ENCODE results near the gene CLEC16A. TPM values are rescaled to one million over a fixed set of nuclear protein-coding genes. Genes with fewer than 3 reads are reported as not detected.

The CLEC16A gene
- total and polyA plus RNA-seq, 4 donors = 14.3 to 44.4 (median 26.4) TPM

DNA sequence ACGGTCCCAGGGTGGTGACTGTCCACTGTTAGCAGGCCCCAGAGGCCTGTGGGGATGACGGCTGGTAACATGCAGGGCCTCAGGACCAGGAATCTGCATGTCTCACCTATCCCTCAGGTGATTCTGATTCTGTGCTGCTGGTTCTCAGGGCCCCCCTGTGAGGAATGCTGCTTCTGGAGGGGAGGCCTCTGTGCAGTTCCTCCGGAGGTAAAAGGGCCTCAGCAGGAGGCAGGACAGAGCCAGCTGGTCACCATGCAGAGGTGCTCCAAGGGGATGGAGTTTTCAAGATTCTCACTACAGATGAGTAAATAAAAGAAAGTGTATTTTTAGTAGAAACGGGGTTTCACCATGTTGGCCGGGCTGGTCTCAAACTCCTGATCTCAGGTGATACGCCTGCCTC lies 33.8 kb downstream of the CLEC16A start:
- DNase-seq (no peak), ATAC-seq (ENCODE audit: insufficient read depth, low FRiP score) (no peak)
- H3K27me3 ChIP-seq (ENCODE audit: control insufficient read depth in 3 of 3, insufficient read depth in 3 of 3, low read length in 2 of 3) = no peaks in the 10 kb centered on the region
- TF ChIP-seq, protein P1, sequence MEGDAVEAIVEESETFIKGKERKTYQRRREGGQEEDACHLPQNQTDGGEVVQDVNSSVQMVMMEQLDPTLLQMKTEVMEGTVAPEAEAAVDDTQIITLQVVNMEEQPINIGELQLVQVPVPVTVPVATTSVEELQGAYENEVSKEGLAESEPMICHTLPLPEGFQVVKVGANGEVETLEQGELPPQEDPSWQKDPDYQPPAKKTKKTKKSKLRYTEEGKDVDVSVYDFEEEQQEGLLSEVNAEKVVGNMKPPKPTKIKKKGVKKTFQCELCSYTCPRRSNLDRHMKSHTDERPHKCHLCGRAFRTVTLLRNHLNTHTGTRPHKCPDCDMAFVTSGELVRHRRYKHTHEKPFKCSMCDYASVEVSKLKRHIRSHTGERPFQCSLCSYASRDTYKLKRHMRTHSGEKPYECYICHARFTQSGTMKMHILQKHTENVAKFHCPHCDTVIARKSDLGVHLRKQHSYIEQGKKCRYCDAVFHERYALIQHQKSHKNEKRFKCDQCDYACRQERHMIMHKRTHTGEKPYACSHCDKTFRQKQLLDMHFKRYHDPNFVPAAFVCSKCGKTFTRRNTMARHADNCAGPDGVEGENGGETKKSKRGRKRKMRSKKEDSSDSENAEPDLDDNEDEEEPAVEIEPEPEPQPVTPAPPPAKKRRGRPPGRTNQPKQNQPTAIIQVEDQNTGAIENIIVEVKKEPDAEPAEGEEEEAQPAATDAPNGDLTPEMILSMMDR (IDR thresholded peaks at IDR 0.05; ENCODE audit: control extremely low read depth, extremely low read depth) = no peak
- H3K4me3 ChIP-seq = no peak overlapping the region
- no peak overlapping the region for H3K9ac ChIP-seq (ENCODE audit: insufficient read depth in 1 of 2, low read length in 2 of 2)
- H3K27ac ChIP-seq (ENCODE audit: low read depth in 1 of 2, low read length in 1 of 2) = peak overlapping the region in 1 of 2 donors; percentile 21
- peaks cover 0 to 27% (median 9%) of the 10 kb centered on the region in 4 donors for H3K36me3 ChIP-seq (ENCODE audit: control insufficient read depth in 4 of 4, insufficient read depth in 4 of 4, low read length in 4 of 4)
- no peaks in the 10 kb centered on the region for H3K9me3 ChIP-seq (ENCODE audit: control insufficient read depth in 4 of 4, insufficient read depth in 3 of 4, low read length in 3 of 4)
- 89 to 93% methylated on average over 6 of the region's 6 CpGs for WGBS, 2 donors
- H3K4me1 ChIP-seq (ENCODE audit: control insufficient read depth in 5 of 5, insufficient read depth in 5 of 5, low read length in 5 of 5) = peaks cover 0 to 61% (median 24%) of the 10 kb centered on the region in 5 donors

DNA sequence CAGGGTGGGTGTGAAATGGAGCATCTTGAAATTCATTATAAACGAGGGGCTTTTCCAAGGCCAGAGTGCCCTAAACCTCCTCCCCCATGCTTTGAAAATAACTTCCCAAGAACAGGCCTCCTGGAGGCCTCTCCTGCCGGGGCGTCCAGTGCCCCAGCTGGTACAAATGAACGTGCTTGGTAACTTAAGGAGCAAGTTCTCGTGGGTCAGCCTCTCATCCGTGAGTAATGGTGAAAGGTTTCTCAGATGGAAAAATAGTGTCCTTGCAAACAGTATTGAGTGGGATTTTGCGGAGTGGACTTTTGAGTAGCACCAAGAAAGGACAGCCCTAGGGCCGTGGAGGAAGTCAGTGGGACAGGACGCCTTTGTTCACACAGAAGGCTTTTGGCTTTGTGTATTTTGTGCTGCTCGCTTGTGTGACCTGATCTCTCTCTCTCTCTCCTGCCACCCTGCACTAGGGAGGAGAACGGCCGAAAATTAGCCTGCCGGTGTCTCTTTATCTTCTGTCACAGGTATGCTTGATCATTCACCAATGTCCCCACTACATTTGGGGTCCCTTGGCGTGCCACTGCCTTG lies 34.6 kb downstream of the CLEC16A start:
- Histone ChIP-seq H3K27ac (ENCODE audit: low read depth in 1 of 2, low read length in 1 of 2) (peak overlapping the region in 1 of 2 donors; percentile 86), H3K36me3 (ENCODE audit: control insufficient read depth in 4 of 4, insufficient read depth in 4 of 4, low read length in 4 of 4) (peaks cover 0 to 33% (median 10%) of the 10 kb centered on the region in 4 donors), H3K4me3 (no peak overlapping the region), H3K9ac (ENCODE audit: insufficient read depth in 1 of 2, low read length in 2 of 2) (peak overlapping the region in 1 of 2 donors; percentile 54), H3K27me3 (ENCODE audit: control insufficient read depth in 3 of 3, insufficient read depth in 3 of 3, low read length in 2 of 3) (no peaks in the 10 kb centered on the region), H3K4me1 (ENCODE audit: control insufficient read depth in 5 of 5, insufficient read depth in 5 of 5, low read length in 5 of 5) (peaks cover 0 to 57% (median 22%) of the 10 kb centered on the region in 5 donors), H3K9me3 (ENCODE audit: control insufficient read depth in 4 of 4, insufficient read depth in 3 of 4, low read length in 3 of 4) (no peaks in the 10 kb centered on the region)
- ATAC-seq (ENCODE audit: insufficient read depth, low FRiP score) (no peak), DNase-seq (no peak)
- WGBS, 2 donors = 78 to 88% methylated on average over 14 of the region's 14 CpGs
- TF ChIP-seq, protein P1 (IDR thresholded peaks at IDR 0.05; ENCODE audit: control extremely low read depth, extremely low read depth) = no peak

DNA sequence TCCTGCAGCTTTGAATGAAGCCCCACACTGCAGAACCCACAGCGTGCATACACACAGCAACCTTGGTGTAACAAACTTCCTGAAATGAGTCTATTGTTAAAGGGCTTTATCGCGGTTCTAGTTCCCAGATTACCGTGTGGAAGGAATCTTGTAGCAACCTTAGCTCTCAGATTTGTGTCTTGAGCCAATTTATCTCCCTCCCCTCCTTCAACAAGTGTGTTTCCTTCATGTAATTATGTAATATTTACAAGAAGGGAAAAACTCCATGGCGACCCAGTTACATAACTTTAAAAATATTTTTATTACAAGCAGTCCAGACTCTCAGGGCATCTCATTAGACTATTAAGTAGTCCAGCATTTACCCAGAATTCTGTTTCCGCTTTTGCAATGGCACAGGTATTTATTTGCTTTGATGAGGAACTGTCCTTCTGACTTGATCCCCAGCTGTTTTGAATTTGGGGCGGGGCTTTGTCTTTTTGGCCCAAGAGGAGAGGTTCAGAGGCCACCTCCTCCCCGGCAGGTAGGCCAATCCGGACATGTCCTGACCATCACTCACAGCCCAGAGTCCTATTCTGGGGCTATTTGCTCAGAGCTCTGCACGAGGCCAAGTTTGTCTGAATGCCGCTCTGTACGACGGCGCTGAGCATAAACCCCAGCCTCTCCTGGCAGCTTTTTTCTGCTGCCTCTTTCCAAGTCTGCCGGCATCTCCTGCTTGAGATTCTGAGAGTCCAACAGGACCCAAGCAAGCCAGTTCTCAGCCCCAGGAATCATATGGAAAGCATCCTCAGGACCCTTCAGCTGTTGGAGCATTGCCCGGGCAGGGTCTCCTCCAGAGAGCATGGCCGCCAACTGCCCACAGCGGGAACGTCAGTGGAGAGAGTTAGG lies 35.6 kb downstream of the CLEC16A start:
- H3K4me3 ChIP-seq = no peak overlapping the region
- H3K9me3 ChIP-seq (ENCODE audit: control insufficient read depth in 4 of 4, insufficient read depth in 3 of 4, low read length in 3 of 4) = no peaks in the 10 kb centered on the region
- H3K36me3 ChIP-seq (ENCODE audit: control insufficient read depth in 4 of 4, insufficient read depth in 4 of 4, low read length in 4 of 4) = peaks cover 0 to 33% (median 11%) of the 10 kb centered on the region in 4 donors
- DNase-seq (peak; percentile 69 to 87 (median 84)), ATAC-seq (ENCODE audit: insufficient read depth, low FRiP score) (peak; percentile 53)
- H3K27me3 ChIP-seq (ENCODE audit: control insufficient read depth in 3 of 3, insufficient read depth in 3 of 3, low read length in 2 of 3) = no peaks in the 10 kb centered on the region
- peak overlapping the region in 1 of 2 donors; percentile 54 for H3K9ac ChIP-seq (ENCODE audit: insufficient read depth in 1 of 2, low read length in 2 of 2)
- H3K4me1 ChIP-seq (ENCODE audit: control insufficient read depth in 5 of 5, insufficient read depth in 5 of 5, low read length in 5 of 5) = peaks cover 0 to 57% (median 22%) of the 10 kb centered on the region in 5 donors
- TF ChIP-seq, protein P1 (IDR thresholded peaks at IDR 0.05; ENCODE audit: control extremely low read depth, extremely low read depth) = no peak
- 56 to 62% methylated on average over 19 of the region's 19 CpGs for WGBS, 2 donors
- H3K27ac ChIP-seq (ENCODE audit: low read depth in 1 of 2, low read length in 1 of 2) = peak overlapping the region in 1 of 2 donors; percentile 90

Data from lung (tissue), 12 donors.